Motor neuron (in vitro differentiated cells): ENCODE measurements around the gene ADAM8. TPM values are rescaled to one million over a fixed set of nuclear protein-coding genes. Genes with fewer than 3 reads are reported as not detected.
A peak's percentile ranks its signal among the peaks of the same experiment; 100 is the strongest.
"Not testable (repeated sequence)": the region's sequence is repeated elsewhere in the genome, so short reads cannot be mapped to it uniquely, and the experiment has no call there.

Experiments used
- ATAC-seq, 8 experiments: fragments of 200-7000 bp; cut with Tn5 transposase; replicated peaks in 6 of 8; 2 replicates each; pipeline ENCODE4 v1.8.0; 2021; ENCODE audit warnings: mild to moderate bottlenecking in 8 of 8, moderate library complexity in 8 of 8
- H3K27ac ChIP-seq, 2 donors: fragments of 250-450 bp; sonication (Bioruptor Pico); 2 replicates each; pipeline ENCODE4 v1.9.0; 2021; ENCODE audit warnings: antibody characterized with exemption in 2 of 2, mild to moderate bottlenecking in 2 of 2, moderate library complexity in 1 of 2
- H3K4me1 ChIP-seq, 2 donors: fragments of 250-450 bp; sonication (Bioruptor Pico); replicated peaks in 1 of 2; 2 replicates each; pipeline ENCODE4 v1.6.1; 2021; ENCODE audit warnings: antibody characterized with exemption in 2 of 2, mild to moderate bottlenecking in 2 of 2, moderate library complexity in 1 of 2
- H3K4me3 ChIP-seq, 5 donors: fragments of 250-450 bp; sonication (Bioruptor Pico); 2 replicates each; pipeline ENCODE4 v1.9.0; 2021; ENCODE audit warnings: antibody characterized with exemption in 5 of 5, mild to moderate bottlenecking in 5 of 5, moderate library complexity in 4 of 5
- WGBS, 10 experiments: fragments of 450-650 bp; shearing (Covaris generic); methylation state at CpG; one replicate each; pipeline ENCODE4 v1.0.0; 2022; 5-methylcytosine and 5-hydroxymethylcytosine counted together
- in situ Hi-C, 9 experiments: fragments of 400-800 bp; cut with MboI; loops; one replicate each; pipeline ENCODE4 v1.15.0; 2021; ENCODE audit warnings: low sequenced_read_pairs in 9 of 9, low pct_unique_long_range_greater_than_20kb in 2 of 9; ENCODE audit not compliant: unreplicated experiment in 9 of 9
- total RNA-seq, 8 experiments: library from RNA; unstranded; fragments of 300-600 nt; gene quantifications; 2 replicates each; pipeline versions ENCODE4 v1.2.3 to v1.2.4, GENCODE V29; 2022

Gene ADAM8
- total RNA-seq, 8 experiments from 2014 or later, result 0.66 to 2.2 (median 1.2) TPM

- Histone ChIP-seq H3K27ac (no peak overlapping the region), H3K4me1 (peaks cover 0 to 10% of the 10 kb centered on the region in 2 donors), H3K4me3 (no peak overlapping the region)
- ATAC-seq, result peak in 1 of 8 experiments; percentile 4
- in situ Hi-C loops, result no loop called here
- 80% methylated on average over 1 of the region's 26 CpGs; no CpG with 5 or more reads in 9 of the 10 experiments for WGBS, 10 experiments
These were observed 7.3 kb downstream of the ADAM8 start for GRCh38 chr10:133269367-133269766.

GRCh38 chr10:133268532-133268931 lies 8.1 kb downstream of the ADAM8 start:
- ATAC-seq, result no peak
- Histone ChIP-seq H3K4me1 (peaks cover 0 to 13% of the 10 kb centered on the region in 2 donors), H3K27ac (no peak overlapping the region), H3K4me3 (no peak overlapping the region)
- 76 to 78% methylated on average over 5 to 7 of the region's 22 CpGs; no CpG with 5 or more reads in 8 of the 10 experiments for WGBS, 10 experiments
- in situ Hi-C loops, result no loop called here

- Histone ChIP-seq H3K4me3 (no peak overlapping the region), H3K4me1 (peaks cover 6 to 20% of the 10 kb centered on the region in 2 donors), H3K27ac (no peak overlapping the region)
- WGBS, 10 experiments, result no CpG with 5 or more reads among the region's 22 CpGs
- in situ Hi-C loops, result no loop called here
- peak in 2 of 8 experiments; percentile 3 to 4 for ATAC-seq
These were observed 8.8 kb downstream of the ADAM8 start for GRCh38 chr10:133267829-133268228.

- H3K27ac ChIP-seq, result no peak overlapping the region
- 70% methylated on average over 2 of the region's 14 CpGs; no CpG with 5 or more reads in 9 of the 10 experiments for WGBS, 10 experiments
- no peak overlapping the region for H3K4me3 ChIP-seq
- peaks cover 11 to 25% of the 10 kb centered on the region in 2 donors for H3K4me1 ChIP-seq
- no peak for ATAC-seq
- in situ Hi-C loops, result no loop called here
These were observed 9.4 kb downstream of the ADAM8 start for GRCh38 chr10:133267293-133267692.

GRCh38 chr10:133266056-133266795 lies 10.4 kb downstream of the ADAM8 start:
- ATAC-seq, result no peak
- Histone ChIP-seq H3K27ac (no peak overlapping the region), H3K4me1 (peaks cover 15 to 32% of the 10 kb centered on the region in 2 donors), H3K4me3 (no peak overlapping the region)
- WGBS, 10 experiments, result 80 to 100% (median 89%) methylated on average over 1 to 9 of the region's 21 CpGs; no CpG with 5 or more reads in 4 of the 10 experiments
- in situ Hi-C loops, result no loop called here

GRCh38 chr10:133265052-133265451 lies 11.6 kb downstream of the ADAM8 start:
- 100% methylated on average over 1 to 2 of the region's 10 CpGs; no CpG with 5 or more reads in 4 of the 10 experiments for WGBS, 10 experiments
- in situ Hi-C loops, H3K4me3 ChIP-seq, ATAC-seq, H3K27ac ChIP-seq: not testable (repeated sequence)
- H3K4me1 ChIP-seq, result peaks cover 17 to 42% of the 10 kb centered on the region in 2 donors

GRCh38 chr10:133264461-133264860 lies 12.2 kb downstream of the ADAM8 start:
- H3K4me3 ChIP-seq, result no peak overlapping the region
- 60 to 90% (median 76%) methylated on average over 1 to 4 of the region's 9 CpGs; no CpG with 5 or more reads in 5 of the 10 experiments for WGBS, 10 experiments
- H3K4me1 ChIP-seq, result peaks cover 21 to 48% of the 10 kb centered on the region in 2 donors
- H3K27ac ChIP-seq, result no peak overlapping the region
- ATAC-seq, result no peak
- in situ Hi-C loops, result no loop called here

GRCh38 chr10:133263674-133264073 lies 13.0 kb downstream of the ADAM8 start:
- in situ Hi-C loops, result no loop called here
- H3K4me1 ChIP-seq, result peaks cover 26 to 56% of the 10 kb centered on the region in 2 donors
- 60 to 100% (median 75%) methylated on average over 1 to 10 of the region's 10 CpGs; no CpG with 5 or more reads in 7 of the 10 experiments for WGBS, 10 experiments
- no peak overlapping the region for H3K27ac ChIP-seq
- ATAC-seq, result no peak
- H3K4me3 ChIP-seq, result no peak overlapping the region

GRCh38 chr10:133262696-133263095 lies 14.0 kb downstream of the ADAM8 start:
- H3K27ac ChIP-seq, result no peak overlapping the region
- WGBS, 10 experiments, result 60 to 100% (median 90%) methylated on average over 1 to 3 of the region's 14 CpGs; no CpG with 5 or more reads in 5 of the 10 experiments
- in situ Hi-C loops, result no loop called here
- peak overlapping the region in 2 of 5 donors; percentile 49 to 59 for H3K4me3 ChIP-seq
- H3K4me1 ChIP-seq, result peaks cover 26 to 61% of the 10 kb centered on the region in 2 donors
- peak in 4 of 8 experiments; percentile 1 to 11 (median 8) for ATAC-seq

- ATAC-seq, result peak; percentile 46 to 72 (median 66)
- Histone ChIP-seq H3K27ac (peak overlapping the region in 1 of 2 donors; percentile 79), H3K4me1 (peaks cover 26 to 61% of the 10 kb centered on the region in 2 donors), H3K4me3 (peak overlapping the region; percentile 40 to 59 (median 49))
- WGBS, 10 experiments, result no CpG with 5 or more reads among the region's 79 CpGs
- in situ Hi-C loops, result no loop called here
These were observed 14.8 kb downstream of the ADAM8 start for GRCh38 chr10:133261726-133262325.

GRCh38 chr10:133260895-133261725 lies 15.6 kb downstream of the ADAM8 start:
- peaks cover 26 to 61% of the 10 kb centered on the region in 2 donors for H3K4me1 ChIP-seq
- in situ Hi-C loops, result no loop called here
- ATAC-seq, result peak; percentile 23 to 72 (median 44)
- peak overlapping the region; percentile 40 to 59 (median 49) for H3K4me3 ChIP-seq
- H3K27ac ChIP-seq, result peak overlapping the region in 1 of 2 donors; percentile 79
- 13 to 66% (median 13%) methylated on average over 3 to 9 of the region's 50 CpGs; no CpG with 5 or more reads in 7 of the 10 experiments for WGBS, 10 experiments

- H3K27ac ChIP-seq, result no peak overlapping the region
- 53 to 100% (median 90%) methylated on average over 1 to 4 of the region's 12 CpGs; no CpG with 5 or more reads in 5 of the 10 experiments for WGBS, 10 experiments
- in situ Hi-C loops, result no loop called here
- peaks cover 26 to 61% of the 10 kb centered on the region in 2 donors for H3K4me1 ChIP-seq
- no peak overlapping the region for H3K4me3 ChIP-seq
- ATAC-seq, result peak in 5 of 8 experiments; percentile 2 to 62 (median 26)
These were observed 17.1 kb downstream of the ADAM8 start for GRCh38 chr10:133259602-133259989.
